Measurements from ENCODE around the gene OPN3.

OPN3 gene

DNA sequence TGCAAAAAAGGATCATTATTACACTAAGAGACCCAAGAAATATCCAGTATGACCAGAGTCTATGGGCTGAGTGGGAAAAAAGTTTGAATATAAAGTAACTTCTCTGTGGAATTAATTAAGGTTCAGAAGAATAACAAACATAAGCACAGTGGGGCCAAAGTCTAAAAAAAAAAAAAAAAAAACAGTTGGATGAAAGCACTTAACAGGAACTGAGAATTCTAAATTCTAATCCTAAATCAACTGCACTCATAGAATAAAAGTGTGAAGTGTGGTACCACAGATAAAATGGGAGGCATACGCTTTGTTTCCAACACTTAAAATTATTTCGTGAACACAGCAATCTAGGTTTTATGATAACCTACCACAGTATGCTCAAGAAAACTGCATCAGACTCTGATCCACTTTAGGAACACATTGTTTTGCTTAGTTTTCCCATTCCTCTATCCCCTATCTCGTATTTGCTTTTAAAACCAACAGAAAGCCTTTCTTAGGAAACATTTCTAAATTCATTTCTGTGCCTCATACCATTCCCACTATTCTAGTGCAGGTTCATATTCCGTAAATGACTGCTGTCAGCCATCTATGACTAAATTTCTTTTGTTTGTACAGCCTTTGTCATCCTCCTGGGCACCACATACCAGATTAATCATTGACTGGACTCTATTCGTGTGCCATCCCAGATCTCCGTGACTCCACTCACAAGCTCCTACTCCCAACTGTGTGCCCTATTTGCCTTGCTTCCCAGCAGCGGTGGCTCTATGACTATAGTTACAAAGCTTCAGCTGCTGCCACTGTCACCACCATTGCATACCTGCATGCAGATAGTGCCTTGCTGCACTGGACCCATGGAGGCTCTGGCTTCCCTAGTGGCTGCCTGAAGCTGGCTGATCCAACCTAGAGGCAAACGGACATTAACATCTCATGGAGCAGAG is 24.9 kb downstream of the OPN3 start:
- no peak for DNase-seq

- DNase-seq, result no peak
Observed at GRCh38 chr1:241614572-241614971, 25.6 kb downstream of the OPN3 start.

DNA sequence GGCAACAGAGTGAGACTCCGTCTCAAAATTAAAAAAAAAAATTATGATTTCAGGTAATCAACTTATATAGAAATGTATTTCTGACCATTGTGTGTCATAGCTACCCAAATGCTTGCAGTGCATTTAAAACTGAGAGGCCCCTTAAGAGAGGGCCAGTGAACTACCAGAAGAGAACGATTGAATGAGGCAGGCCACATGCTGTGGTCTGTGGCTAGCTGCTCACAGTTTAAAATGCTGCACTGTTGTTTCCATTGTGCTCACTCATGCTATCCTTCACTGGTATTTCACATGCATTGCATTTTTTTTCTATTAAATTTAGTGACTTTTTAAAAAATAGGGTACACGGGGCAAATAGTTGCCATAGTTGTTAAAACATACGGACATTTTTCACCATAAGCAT is 26.0 kb downstream of the OPN3 start:
- no peak for DNase-seq

- peak in 1 of 2 donors; percentile 27 for DNase-seq
Observed at GRCh38 chr1:241612533-241613477, 27.4 kb downstream of the OPN3 start.

GRCh38 chr1:241611736-241612135 is 28.4 kb downstream of the OPN3 start:
- no peak for DNase-seq

DNA sequence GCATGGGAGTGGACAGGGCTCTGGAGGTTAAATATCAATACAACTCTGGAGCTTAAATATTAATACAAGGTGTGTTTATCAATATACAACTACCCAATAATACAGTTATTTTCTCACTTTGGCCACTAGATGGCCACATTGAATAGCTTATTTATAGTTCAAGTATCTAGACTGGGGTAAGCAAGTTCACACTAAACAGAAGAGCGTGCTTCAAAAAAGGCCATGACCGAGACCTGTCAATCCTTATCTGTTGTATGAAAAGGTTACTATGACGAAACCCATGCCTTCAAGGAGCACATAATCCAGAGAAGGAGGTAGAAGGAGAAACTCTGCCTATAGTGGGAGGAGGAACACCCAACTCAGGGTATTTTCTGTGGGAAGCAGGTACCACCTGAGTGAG is 29.1 kb downstream of the OPN3 start:
- peak in 1 of 2 donors; percentile 70 for DNase-seq

DNA sequence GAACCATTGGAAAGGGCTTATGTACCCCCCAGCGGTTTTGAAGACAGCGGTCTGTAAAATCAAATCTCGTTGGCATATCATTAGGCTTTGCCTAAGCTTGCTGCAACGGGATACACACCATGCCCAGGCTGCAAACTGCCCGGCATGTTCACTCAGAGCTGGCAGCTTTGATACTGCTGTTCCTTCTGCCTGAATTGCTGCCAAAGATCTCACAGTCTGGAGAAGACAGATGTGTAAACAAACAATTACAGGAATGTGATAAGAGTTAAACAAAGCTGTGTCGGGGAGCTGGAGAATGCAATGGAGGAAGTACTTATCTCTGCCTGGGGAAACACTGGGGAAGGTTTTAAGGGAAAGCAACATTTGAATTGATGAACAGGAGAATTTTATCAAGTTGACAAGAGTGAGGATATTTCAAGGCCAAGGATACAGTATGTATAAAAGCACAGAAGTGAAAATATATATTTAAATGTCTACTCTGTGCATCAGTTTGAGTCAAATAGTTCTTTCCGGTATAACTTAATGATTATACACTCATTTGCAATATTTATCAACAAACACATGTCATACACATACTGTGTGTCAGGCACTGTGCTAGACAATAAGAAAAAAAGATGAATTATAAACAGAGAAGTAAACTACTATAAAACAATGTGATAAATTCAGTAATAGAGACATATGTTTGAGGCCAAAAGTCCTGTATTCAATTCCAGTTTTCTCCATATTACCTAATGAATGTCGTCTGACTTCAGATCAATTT is 29.9 kb downstream of the OPN3 start:
- DNase-seq, result no peak

GRCh38 chr1:241608379-241609033 is 31.7 kb downstream of the OPN3 start:
- no peak for DNase-seq

- no peak for DNase-seq
Observed at GRCh38 chr1:241607497-241607896, 32.7 kb downstream of the OPN3 start.

DNA sequence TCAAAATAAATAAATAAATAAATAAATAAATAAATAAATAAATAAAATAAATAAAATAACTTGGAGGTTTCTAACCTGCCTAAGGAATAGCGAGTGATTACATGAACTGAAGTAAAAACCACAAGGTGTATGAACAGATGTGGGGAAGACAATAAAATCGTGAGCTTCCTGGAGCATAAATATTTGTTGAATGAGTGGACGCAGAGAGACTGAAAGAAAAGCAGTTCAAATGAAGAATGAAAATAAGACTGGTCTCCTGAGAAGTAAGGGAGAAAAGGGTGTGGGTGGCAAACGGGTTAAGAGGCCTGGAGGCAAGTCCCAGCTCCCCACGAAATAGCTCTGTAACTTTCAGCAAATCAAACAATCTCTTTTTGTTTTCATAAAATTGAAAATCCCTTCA is 33.6 kb downstream of the OPN3 start:
- no peak for DNase-seq

- no peak for DNase-seq
Observed at GRCh38 chr1:241605146-241605805, 34.9 kb downstream of the OPN3 start.

DNA sequence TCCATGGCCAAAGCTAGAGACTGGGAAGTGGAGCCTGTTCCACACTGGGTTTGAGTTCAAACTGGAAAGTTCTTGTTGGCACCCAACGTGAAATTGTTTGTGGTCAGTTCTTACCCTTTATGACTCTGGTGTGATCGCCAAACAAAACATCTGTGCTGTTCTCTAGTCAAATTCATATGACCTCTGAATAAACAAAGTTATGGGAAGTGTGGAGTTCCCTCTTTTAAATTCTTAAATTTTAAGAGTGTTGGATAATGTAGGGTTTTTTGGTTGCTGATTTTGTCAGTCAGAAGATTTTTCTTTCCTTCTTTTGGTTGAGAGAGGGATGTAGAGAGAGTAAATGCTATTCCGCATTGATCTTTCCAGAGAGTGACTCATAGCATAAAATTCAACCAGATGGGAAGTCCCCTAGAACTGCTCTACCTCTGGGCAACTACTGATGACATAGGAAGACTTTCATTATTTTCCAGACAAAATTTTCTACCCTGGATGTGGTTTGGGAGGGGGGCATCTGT is 36.4 kb downstream of the OPN3 start:
- DNase-seq, result no peak

DNA sequence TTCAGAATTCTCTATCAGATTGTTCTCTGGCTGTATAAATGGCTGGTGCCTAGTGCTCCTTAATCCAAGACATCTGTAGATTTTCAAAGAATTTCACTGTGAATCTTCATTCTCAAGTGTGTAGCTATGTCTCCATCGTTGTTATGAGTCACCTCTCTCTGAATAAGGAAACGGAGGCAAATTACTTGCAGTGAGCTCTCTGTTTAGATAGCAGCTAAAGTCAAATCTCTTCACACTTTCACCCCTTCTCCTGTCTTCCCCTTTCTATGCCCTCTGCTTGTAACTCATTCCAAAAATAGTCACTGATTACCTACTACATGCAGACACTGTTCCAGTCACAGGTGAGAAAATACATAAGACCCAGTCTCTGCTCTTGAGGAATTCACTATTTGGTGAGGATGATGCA is 39.7 kb downstream of the OPN3 start:
- no peak for DNase-seq

- peak in 1 of 2 donors; percentile 9 for DNase-seq
Observed at GRCh38 chr1:241598249-241598648, 41.9 kb downstream of the OPN3 start.

DNA sequence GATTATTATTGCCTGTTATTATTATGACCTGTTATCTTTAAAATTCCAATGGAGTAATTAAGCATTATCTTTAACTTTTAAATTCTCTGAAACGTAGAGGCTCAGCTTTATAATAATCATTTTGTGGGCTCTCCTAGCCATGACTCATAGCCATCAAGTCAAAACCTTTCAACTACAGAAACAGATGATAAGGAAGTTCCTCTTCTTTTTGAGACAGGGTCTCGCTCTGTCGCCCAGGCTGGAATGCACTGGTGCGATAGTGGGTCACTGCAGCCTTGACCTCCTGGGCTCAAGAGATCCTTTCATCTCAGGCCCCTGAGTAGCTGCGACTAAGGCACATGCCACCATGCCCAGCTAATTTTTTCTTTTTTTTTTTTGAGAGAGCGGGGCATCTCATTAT is 43.5 kb downstream of the OPN3 start:
- no peak for DNase-seq

- no peak for DNase-seq
Observed at GRCh38 chr1:241593186-241593585, 47.0 kb downstream of the OPN3 start.

DNA sequence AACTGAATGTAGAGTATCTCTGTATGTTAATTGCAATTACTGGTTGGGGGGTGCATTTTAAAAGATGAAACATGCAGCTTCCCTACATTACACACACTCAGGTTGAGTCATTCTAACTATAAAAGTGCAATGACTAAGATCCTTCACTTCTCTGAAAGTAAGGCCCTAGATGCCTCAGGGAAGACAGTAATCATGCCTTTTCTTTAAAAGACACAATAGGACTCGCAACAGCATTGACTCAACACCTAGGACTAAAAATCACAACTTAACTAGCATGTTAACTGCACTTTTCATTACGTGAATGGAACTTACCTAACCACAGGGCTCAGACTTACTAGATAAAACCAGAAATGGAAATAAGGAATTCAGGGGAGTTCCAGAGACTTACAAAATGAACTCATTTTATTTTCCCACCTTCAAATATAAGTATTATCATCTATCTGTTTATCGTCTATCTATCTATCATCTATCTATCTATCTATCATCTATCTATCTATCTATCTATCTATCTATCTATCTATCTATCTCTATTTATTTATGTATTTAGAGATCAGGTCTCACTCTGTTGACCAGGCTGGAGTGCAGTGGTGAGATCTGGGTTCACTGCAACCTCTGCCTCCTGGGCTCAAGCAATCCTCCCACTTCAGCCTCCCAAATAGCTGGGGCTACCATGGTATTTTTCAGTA is 47.8 kb downstream of the OPN3 start:
- no peak for DNase-seq

GRCh38 chr1:241591736-241592135 is 48.4 kb downstream of the OPN3 start:
- DNase-seq, result no peak

- peak in 1 of 2 donors; percentile 6 for DNase-seq
Observed at GRCh38 chr1:241591317-241591716, 48.9 kb downstream of the OPN3 start.

DNA sequence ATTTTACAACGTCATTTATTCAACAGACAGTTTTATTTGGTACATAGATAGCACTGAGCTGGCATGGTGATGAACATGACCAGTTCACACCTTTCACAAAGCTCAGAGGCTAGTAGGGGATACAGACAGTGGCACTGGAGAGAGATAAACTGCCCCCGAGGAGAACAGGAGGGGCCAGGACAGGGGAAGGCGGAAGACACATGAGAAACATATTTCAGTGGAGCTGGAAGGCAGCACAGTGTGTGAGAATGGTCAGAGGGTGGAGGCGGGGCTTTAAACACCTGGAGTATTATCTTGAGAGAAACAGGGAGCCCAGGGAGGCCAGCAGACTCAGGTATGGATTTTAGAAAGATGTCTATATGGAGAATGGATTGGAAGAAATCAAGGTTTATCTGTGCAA is 49.5 kb downstream of the OPN3 start:
- no peak for DNase-seq

DNA sequence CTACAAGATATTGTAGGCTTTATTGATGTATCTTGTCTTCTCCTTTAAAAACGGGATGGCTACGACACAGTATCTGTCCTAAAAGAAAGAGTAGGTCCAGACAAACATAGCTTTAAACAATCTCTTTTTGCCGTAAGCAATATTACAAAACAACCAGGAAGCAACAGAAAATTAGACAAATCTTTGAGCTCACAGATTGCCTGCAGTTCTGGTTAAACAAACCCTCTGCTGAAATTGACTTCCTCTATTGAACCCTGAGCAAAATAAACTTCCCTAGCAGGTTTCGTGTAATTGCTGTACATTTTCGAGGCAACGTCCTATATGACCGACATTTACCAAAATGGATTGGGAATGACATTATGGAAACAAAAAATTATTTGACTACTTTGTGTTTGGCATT is 50.6 kb downstream of the OPN3 start:
- DNase-seq, result no peak

All from CD4-positive, alpha-beta T cell treated with Interleukin-1 beta for 1 hour (primary cell).